A673 (cell line): ENCODE measurements around the gene ERAP2. TPM values are rescaled to one million over a fixed set of nuclear protein-coding genes. Genes with fewer than 3 reads are reported as not detected.

Source experiments
- BruUV-seq: library from RNA; stranded (reverse); fragments of 400-500 nt; replicated peaks from 2 replicates; lab custom pipeline; 2021; lab: Mats Ljungman, UMichigan
- CTCF ChIA-PET: fragments of 300-600 bp; sonication (Branson Sonifier 250); formaldehyde crosslinking; loops from one replicate; lab custom pipeline; 2022; ENCODE audit warnings: antibody characterized with exemption; lab: Charles Lee
- POLR2A ChIA-PET: fragments of 300-600 bp; sonication (Branson Sonifier 250); formaldehyde crosslinking; loops from one replicate; lab custom pipeline; 2022; ENCODE audit warnings: antibody characterized with exemption; ENCODE audit not compliant: low non-redundant PET; lab: Charles Lee
- DNase-seq: peaks from one replicate; pipeline ENCODE4 v3.0.0-alpha.2; 2015; ENCODE audit warnings: low spot score
- H3K27ac ChIP-seq: fragments of 200-600 bp; sonication (generic); 2 replicates; pipeline ENCODE4 v1.5.1; 2016; ENCODE audit warnings: mixed run types, low read depth, mild to moderate bottlenecking, mixed read lengths, antibody characterized with exemption, low read length; ENCODE audit not compliant: poor library complexity, severe bottlenecking
- H3K27me3 ChIP-seq: fragments of 200-600 bp; sonication (generic); replicated peaks from 2 replicates; pipeline ENCODE4 v1.6.1; 2017; ENCODE audit warnings: mixed run types, low read depth, mild to moderate bottlenecking, mixed read lengths, antibody characterized with exemption, low read length; ENCODE audit not compliant: insufficient read depth, poor library complexity
- H3K36me3 ChIP-seq: fragments of 200-600 bp; sonication (generic); 2 replicates; pipeline ENCODE4 v1.6.1; 2016; ENCODE audit warnings: mixed run types, mild to moderate bottlenecking, mixed read lengths, antibody characterized with exemption, low read length; ENCODE audit not compliant: insufficient read depth, poor library complexity, severe bottlenecking
- H3K4me1 ChIP-seq: fragments of 200-600 bp; sonication (generic); 2 replicates; pipeline ENCODE4 v1.6.1; 2017; ENCODE audit warnings: mixed run types, mild to moderate bottlenecking, mixed read lengths, antibody characterized with exemption, low read length; ENCODE audit not compliant: insufficient read depth, poor library complexity, severe bottlenecking
- H3K4me3 ChIP-seq: fragments of 200-600 bp; sonication (generic); 2 replicates; pipeline ENCODE4 v1.5.1; 2016; ENCODE audit warnings: low read depth, mixed run types, mild to moderate bottlenecking, mixed read lengths, low read length; ENCODE audit not compliant: poor library complexity, severe bottlenecking
- H3K9me3 ChIP-seq: fragments of 200-600 bp; sonication (generic); 2 replicates; pipeline ENCODE4 v1.6.1; 2016; ENCODE audit warnings: mixed run types, low read depth, mild to moderate bottlenecking, mixed read lengths, antibody characterized with exemption, low read length; ENCODE audit not compliant: poor library complexity, severe bottlenecking
- CTCF ChIP-seq: fragments of 300-800, 200-600 bp; sonication (generic); conservative IDR thresholded peaks from 2 replicates; pipeline ENCODE4 v1.5.1; 2017; ENCODE audit warnings: low read depth, mild to moderate bottlenecking, antibody characterized with exemption, low read length, moderate library complexity, mixed read lengths
- EZH2 ChIP-seq: fragments of 200-600 bp; sonication (generic); IDR thresholded peaks from 2 replicates; pipeline ENCODE4 v1.6.1; 2017; ENCODE audit warnings: borderline replicate concordance, low read depth, mild to moderate bottlenecking, mixed read lengths, antibody characterized with exemption, low read length; ENCODE audit not compliant: poor library complexity, severe bottlenecking
- intact Hi-C: fragments of 100-400 bp; cut with micrococcal nuclease; formaldehyde crosslinking; loops from one replicate; pipeline ENCODE4 v1.10.0; 2022; ENCODE audit not compliant: unreplicated experiment
- total RNA-seq: library from RNA; stranded (reverse); gene quantifications from 2 replicates; pipeline ENCODE4 v1.2.3, GENCODE V29; 2021

Gene ERAP2
- total RNA-seq, 1 experiment from 2014 or later: 2.6 TPM

GRCh38 chr5:96896276-96896675, 20.0 kb downstream of the ERAP2 start:
- TF ChIP-seq EZH2 (no peak), CTCF (no peak)
- Histone ChIP-seq H3K27ac (no peak overlapping the region), H3K9me3 (no peaks in the 10 kb centered on the region), H3K4me3 (no peak overlapping the region), H3K4me1 (no peaks in the 10 kb centered on the region), H3K27me3 (no peaks in the 10 kb centered on the region), H3K36me3 (no peaks in the 10 kb centered on the region)
- BruUV-seq: no TSS peak
- CTCF ChIA-PET: no interaction called here
- intact Hi-C loops: no loop called here
- no peak for DNase-seq
- POLR2A ChIA-PET: no interaction called here

- Histone ChIP-seq H3K9me3 (no peaks in the 10 kb centered on the region), H3K4me3 (no peak overlapping the region), H3K36me3 (no peaks in the 10 kb centered on the region), H3K27me3 (no peaks in the 10 kb centered on the region), H3K4me1 (no peaks in the 10 kb centered on the region), H3K27ac (no peak overlapping the region)
- intact Hi-C loops: no loop called here
- TF ChIP-seq CTCF (no peak), EZH2 (no peak)
- BruUV-seq: no TSS peak
- CTCF ChIA-PET: no interaction called here
- no peak for DNase-seq
- POLR2A ChIA-PET: interaction anchor here (0.6 kb wide), 1 partner anchor 50 kb away, joined by 3 read pairs; no protein-coding TSS in a partner anchor
Observed at GRCh38 chr5:96896806-96897205, 20.5 kb downstream of the ERAP2 start.

- Histone ChIP-seq H3K27me3 (no peaks in the 10 kb centered on the region), H3K36me3 (no peaks in the 10 kb centered on the region), H3K4me3 (no peak overlapping the region), H3K9me3 (no peaks in the 10 kb centered on the region), H3K27ac (no peak overlapping the region), H3K4me1 (no peaks in the 10 kb centered on the region)
- TF ChIP-seq CTCF: 0 out of 2 replicates have a peak, but pooled peaks have one; percentile 27
- TF ChIP-seq EZH2: no peak
- POLR2A ChIA-PET: no interaction called here
- CTCF ChIA-PET: no interaction called here
- intact Hi-C loops: no loop called here
- no TSS peak for BruUV-seq
- peak; percentile 17 for DNase-seq
Observed at GRCh38 chr5:96901384-96901783, 25.1 kb downstream of the ERAP2 start.
